Fibroblast of the aortic adventitia (primary cell): ENCODE data around the gene CNOT4. TPM values are rescaled to one million over a fixed set of nuclear protein-coding genes. Genes with fewer than 3 reads are reported as not detected.
"Not testable (repeated sequence)": the region's sequence is repeated elsewhere in the genome, so short reads cannot be mapped to it uniquely, and the experiment has no call there.

Experiments used
- DNase-seq: peaks from one replicate; pipeline ENCODE4 v3.0.0-alpha.2; 2010; ENCODE audit warnings: low read depth
- H3K4me3 ChIP-seq: 2 replicates; pipeline ENCODE4 v1.5.1; 2011; ENCODE audit warnings: low read depth, mild to moderate bottlenecking, control low read depth, low read length, moderate library complexity
- CTCF ChIP-seq: IDR thresholded peaks from 2 replicates; pipeline ENCODE4 v1.5.1; 2011; ENCODE audit warnings: mild to moderate bottlenecking, low read length, control low read depth, inconsistent platforms; ENCODE audit not compliant: insufficient read depth
- total RNA-seq: library from RNA; depleted of rRNA; stranded (reverse); fragments of >200 nt; gene quantifications from 2 replicates; pipeline ENCODE4 v1.2.3, GENCODE V29; 2012; ENCODE audit warnings: low replicate concordance

CNOT4 gene
- total RNA-seq, 1 donor: 21.1 TPM

GRCh38 chr7:135501402-135501801, 8.5 kb downstream of the CNOT4 start:
- DNase-seq: peak; percentile 11

GRCh38 chr7:135499818-135500217, 10.1 kb downstream of the CNOT4 start:
- DNase-seq: peak; percentile 29
- TF ChIP-seq CTCF: no peak
- no peak overlapping the region for H3K4me3 ChIP-seq

More at GRCh38 chr7:135501402-135501801, 8.5 kb downstream of the CNOT4 start:
- no peak overlapping the region for H3K4me3 ChIP-seq
- no peak for TF ChIP-seq CTCF

GRCh38 chr7:135497161-135497560, 12.7 kb downstream of the CNOT4 start:
- H3K4me3 ChIP-seq, DNase-seq: not testable (repeated sequence)

- peak; percentile 15 for DNase-seq
- TF ChIP-seq CTCF: no peak
- no peak overlapping the region for H3K4me3 ChIP-seq
Measured at GRCh38 chr7:135493362-135493761, 16.5 kb downstream of the CNOT4 start.

GRCh38 chr7:135492151-135492550, 17.8 kb downstream of the CNOT4 start:
- DNase-seq: no peak
- no peak for TF ChIP-seq CTCF
- H3K4me3 ChIP-seq: no peak overlapping the region

- DNase-seq: peak; percentile 81
- H3K4me3 ChIP-seq: no peak overlapping the region
- no peak for TF ChIP-seq CTCF
Measured at GRCh38 chr7:135490783-135491182, 19.1 kb downstream of the CNOT4 start.

- no peak for TF ChIP-seq CTCF
- DNase-seq: no peak
- no peak overlapping the region for H3K4me3 ChIP-seq
Measured at GRCh38 chr7:135489791-135490190, 20.1 kb downstream of the CNOT4 start.
